ENCODE data around the gene DKKL1. TPM values are rescaled to one million over a fixed set of nuclear protein-coding genes. Genes with fewer than 3 reads are reported as not detected.
"Not testable (repeated sequence)": the region's sequence is repeated elsewhere in the genome, so short reads cannot be mapped to it uniquely, and the experiment has no call there.

The DKKL1 gene
- total RNA-seq, 1 donor: 0.18 TPM

DNA sequence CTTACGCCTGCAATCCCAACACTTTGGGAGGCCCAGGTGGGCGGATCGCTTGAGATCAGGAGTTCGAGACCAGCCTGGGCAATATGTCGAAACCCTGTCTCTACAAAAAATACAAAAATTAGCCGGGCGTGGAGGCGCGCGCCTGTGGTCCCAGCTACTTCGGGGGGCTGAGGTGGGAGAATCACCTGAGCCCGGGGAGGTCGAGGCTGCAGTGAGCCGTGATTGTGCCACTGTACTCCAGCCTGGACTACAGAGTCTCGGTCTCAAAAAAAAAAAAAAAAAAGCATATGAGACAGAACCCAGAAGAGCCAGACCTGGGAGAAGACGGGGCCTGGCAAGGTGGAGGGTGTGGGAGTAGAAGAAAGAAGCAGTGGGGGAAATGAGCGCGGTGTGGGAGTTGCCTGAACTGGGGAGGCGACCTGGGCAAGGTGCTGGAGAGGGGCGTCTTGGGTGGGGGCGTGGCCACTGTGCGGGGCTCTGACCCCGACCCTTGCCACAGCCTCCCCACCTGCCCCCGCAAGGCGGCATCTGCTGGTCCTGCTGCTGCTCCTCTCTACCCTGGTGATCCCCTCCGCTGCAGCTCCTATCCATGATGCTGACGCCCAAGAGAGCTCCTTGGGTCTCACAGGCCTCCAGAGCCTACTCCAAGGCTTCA, 533 bp downstream of the DKKL1 start:
- peak overlapping the region; percentile 39 for H3K4me3 ChIP-seq (ENCODE audit: low read depth, low read length)
- DNase-seq (ENCODE audit: low read depth): no peak
- TF ChIP-seq, protein P1, sequence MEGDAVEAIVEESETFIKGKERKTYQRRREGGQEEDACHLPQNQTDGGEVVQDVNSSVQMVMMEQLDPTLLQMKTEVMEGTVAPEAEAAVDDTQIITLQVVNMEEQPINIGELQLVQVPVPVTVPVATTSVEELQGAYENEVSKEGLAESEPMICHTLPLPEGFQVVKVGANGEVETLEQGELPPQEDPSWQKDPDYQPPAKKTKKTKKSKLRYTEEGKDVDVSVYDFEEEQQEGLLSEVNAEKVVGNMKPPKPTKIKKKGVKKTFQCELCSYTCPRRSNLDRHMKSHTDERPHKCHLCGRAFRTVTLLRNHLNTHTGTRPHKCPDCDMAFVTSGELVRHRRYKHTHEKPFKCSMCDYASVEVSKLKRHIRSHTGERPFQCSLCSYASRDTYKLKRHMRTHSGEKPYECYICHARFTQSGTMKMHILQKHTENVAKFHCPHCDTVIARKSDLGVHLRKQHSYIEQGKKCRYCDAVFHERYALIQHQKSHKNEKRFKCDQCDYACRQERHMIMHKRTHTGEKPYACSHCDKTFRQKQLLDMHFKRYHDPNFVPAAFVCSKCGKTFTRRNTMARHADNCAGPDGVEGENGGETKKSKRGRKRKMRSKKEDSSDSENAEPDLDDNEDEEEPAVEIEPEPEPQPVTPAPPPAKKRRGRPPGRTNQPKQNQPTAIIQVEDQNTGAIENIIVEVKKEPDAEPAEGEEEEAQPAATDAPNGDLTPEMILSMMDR (IDR thresholded peaks at IDR 0.05; ENCODE audit: insufficient read depth, low read length): no peak

DNA sequence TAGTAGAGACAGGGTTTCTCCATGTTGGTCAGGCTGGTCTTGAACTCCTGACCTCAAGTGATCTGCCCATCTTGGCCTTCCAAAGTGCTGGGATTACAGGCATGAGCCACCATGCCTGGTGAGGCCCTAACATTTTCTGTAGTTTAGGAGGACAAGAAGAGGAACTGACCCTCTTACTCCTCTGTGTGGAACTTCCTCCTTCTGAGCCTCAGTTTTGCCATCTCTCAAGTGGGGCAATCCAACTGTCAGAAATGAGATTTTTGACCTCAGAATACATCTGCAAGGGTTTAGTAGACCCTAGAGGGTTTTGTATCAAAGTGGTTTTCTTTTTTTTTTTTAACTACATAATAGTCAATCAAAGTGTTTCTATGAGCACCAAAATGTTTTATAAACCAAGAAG, 2.4 kb downstream of the DKKL1 start:
- TF ChIP-seq, protein P1 (IDR thresholded peaks at IDR 0.05; ENCODE audit: insufficient read depth, low read length): no peak
- DNase-seq (ENCODE audit: low read depth): no peak
- H3K4me3 ChIP-seq (ENCODE audit: low read depth, low read length): no peak overlapping the region

DNA sequence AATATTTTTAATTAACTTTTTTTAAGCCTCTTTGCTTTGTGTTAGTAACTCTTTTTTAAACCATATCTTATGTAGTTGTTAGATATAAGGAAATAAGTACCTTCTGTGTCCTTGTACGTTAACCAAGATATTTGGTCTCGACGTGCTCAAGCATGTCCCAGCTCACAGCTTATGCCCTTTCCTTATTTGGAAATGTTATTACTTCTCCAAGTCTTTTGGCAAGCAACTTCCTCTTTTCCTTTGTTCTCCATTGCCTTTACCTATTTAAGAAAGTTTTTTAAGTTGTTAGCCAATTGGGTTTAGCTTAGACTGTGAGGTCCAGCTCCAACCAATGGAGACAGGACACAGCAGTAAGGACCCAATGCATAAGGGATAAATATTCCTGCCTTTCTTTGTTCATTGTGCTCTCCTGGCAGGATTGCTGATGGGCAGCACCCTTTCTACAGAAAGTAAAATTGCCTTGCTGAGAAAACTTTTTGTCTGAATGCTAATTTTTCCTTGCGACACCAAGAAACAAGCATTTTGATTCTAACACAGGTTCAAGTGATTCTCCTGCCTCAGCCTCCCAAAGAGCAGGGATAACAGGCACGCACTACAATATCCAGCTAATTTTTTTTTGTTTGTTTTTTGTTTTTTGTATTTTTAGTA, 5.2 kb downstream of the DKKL1 start:
- TF ChIP-seq, protein P1 (IDR thresholded peaks at IDR 0.05; ENCODE audit: insufficient read depth, low read length): no peak

DNA sequence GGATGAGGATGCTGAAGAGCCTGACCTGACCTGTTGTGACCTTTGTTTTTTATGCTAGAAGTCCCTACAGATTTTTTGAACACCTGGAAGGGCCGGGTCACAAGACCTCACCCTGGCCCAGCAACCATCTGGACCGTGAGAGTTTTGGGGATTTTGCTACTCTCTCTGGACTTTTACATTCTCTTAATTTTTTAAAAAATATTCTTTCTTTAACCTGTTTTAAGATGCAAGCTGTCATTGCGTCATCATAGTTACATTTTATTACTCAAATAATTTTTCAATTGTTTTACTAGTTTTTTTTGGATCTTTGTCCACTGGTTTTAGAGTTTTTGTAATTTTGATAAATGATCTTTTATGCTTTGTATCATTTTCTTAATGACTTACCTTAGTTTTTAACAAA, 7.5 kb downstream of the DKKL1 start:
- no peak overlapping the region for H3K4me3 ChIP-seq (ENCODE audit: low read depth, low read length)
- DNase-seq (ENCODE audit: low read depth): no peak
- TF ChIP-seq, protein P1 (IDR thresholded peaks at IDR 0.05; ENCODE audit: insufficient read depth, low read length): no peak

More for the DNA sequence above, 5.2 kb downstream of the DKKL1 start:
- DNase-seq (ENCODE audit: low read depth): no peak
- no peak overlapping the region for H3K4me3 ChIP-seq (ENCODE audit: low read depth, low read length)

DNA sequence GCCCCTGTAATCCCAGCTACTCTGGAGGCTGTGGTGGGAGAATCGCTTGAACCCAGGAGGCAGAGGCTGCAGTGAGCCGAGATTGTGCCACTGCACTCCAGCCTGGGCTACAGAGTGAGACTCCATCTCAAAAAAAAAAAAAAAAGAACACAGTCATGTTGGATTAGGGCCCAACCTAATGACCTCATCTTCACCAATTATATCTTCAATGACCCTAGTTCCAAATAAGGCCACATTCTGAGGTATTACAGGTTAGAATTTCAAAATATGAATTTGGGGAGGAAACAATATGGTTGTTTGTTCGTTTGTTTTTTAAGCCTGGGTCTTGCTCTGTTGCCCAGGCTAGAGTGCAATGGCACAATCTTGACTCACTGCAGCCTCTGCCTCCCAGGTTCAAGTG, 9.5 kb downstream of the DKKL1 start:
- not testable (repeated sequence) for H3K4me3 ChIP-seq (ENCODE audit: low read depth, low read length); DNase-seq (ENCODE audit: low read depth)

DNA sequence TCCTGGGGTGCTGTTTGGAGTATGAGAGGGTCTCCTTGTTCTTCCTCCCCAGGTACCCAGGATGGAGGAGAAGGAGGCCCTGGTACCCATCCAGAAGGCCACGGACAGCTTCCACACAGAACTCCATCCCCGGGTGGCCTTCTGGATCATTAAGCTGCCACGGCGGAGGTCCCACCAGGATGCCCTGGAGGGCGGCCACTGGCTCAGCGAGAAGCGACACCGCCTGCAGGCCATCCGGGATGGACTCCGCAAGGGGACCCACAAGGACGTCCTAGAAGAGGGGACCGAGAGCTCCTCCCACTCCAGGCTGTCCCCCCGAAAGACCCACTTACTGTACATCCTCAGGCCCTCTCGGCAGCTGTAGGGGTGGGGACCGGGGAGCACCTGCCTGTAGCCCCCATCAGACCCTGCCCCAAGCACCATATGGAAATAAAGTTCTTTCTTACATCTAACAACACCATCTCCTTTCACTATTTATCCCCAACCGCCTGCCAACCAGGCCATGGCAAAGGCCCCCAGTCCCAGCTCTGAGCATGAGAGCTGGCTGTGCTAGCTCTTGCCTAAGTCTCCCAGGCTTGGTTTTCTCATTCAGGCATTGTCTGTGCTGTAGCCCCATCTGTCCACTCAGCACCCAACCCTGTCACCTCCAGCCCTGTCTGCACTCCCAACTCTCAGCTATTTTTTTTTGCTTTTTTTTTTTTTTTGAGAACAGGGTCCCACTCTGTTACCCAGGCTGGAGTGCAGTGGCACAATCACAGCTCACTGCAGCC, 11.2 kb downstream of the DKKL1 start:
- DNase-seq (ENCODE audit: low read depth): no peak
- TF ChIP-seq, protein P1 (IDR thresholded peaks at IDR 0.05; ENCODE audit: insufficient read depth, low read length): no peak
- no peak overlapping the region for H3K4me3 ChIP-seq (ENCODE audit: low read depth, low read length)

DNA sequence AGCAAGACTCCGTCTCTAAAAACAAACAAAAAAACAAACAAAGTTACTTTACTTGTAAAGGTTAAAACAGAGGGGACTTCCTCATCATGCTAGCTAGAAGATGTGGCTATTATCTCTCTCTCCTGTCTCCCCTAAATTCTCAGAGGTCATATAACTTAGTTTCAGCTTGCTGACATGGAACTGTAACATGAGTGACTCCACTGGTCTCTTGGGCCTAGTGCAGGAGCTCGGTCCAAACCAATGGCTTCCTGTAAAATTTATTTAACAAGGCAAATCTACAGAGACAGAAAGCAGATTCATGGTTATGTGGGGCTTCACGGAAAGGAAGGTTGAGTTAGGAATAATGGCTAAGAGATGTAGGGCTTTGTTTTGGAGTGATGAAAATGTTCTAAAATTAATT, 14.8 kb downstream of the DKKL1 start:
- TF ChIP-seq, protein P1 (IDR thresholded peaks at IDR 0.05; ENCODE audit: insufficient read depth, low read length): no peak
- no peak for DNase-seq (ENCODE audit: low read depth)
- H3K4me3 ChIP-seq (ENCODE audit: low read depth, low read length): no peak overlapping the region

All from fibroblast of the aortic adventitia (primary cell).